Measurements from ENCODE around the gene RBBP8. TPM values are rescaled to one million over a fixed set of nuclear protein-coding genes. Genes with fewer than 3 reads are reported as not detected.
A peak's percentile ranks its signal among the peaks of the same experiment; 100 is the strongest.

RBBP8 gene
- total RNA-seq, 2 experiments from 2014 or later: 1.2 to 2.5 TPM

DNA sequence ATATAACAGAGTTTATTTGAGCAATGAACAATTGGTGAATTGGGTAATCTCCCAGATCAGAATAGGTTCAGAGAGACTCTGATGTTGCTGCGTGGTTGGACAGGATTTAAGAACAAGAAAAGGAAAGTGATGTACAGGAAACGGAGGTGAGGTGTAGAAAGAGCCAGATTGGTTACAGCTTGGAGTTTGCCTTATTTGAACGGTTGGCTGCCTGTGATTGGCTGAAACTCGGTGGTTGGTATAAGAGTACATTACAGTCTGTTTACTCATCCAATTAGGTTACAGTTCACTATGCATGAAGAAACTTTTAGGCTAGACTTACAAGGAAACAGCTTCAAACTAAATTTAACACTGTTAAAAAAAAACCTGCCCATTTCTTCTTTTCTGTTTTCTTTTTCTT lies 134.1 kb downstream of the RBBP8 start:
- peaks cover 51% of the 10 kb centered on the region for H3K4me1 ChIP-seq (ENCODE audit: insufficient read depth, low read length)

GRCh38 chr18:23068011-23068410 lies 134.9 kb downstream of the RBBP8 start:
- ChIA-PET CTCF (no interaction called here), POLR2A (no interaction called here)
- DNase-seq (no peak), ATAC-seq (ENCODE audit: poor library complexity) (no peak)
- TF ChIP-seq, protein P1, sequence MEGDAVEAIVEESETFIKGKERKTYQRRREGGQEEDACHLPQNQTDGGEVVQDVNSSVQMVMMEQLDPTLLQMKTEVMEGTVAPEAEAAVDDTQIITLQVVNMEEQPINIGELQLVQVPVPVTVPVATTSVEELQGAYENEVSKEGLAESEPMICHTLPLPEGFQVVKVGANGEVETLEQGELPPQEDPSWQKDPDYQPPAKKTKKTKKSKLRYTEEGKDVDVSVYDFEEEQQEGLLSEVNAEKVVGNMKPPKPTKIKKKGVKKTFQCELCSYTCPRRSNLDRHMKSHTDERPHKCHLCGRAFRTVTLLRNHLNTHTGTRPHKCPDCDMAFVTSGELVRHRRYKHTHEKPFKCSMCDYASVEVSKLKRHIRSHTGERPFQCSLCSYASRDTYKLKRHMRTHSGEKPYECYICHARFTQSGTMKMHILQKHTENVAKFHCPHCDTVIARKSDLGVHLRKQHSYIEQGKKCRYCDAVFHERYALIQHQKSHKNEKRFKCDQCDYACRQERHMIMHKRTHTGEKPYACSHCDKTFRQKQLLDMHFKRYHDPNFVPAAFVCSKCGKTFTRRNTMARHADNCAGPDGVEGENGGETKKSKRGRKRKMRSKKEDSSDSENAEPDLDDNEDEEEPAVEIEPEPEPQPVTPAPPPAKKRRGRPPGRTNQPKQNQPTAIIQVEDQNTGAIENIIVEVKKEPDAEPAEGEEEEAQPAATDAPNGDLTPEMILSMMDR (IDR thresholded peaks at IDR 0.05): no peak
- Mint-ChIP-seq H3K36me3 (ENCODE audit: low read depth) (no peaks in the 10 kb centered on the region), H3K4me3 (peak overlapping the region; percentile 42), H3K27ac (peak overlapping the region; percentile 79), H3K4me1 (ENCODE audit: low read depth) (peaks cover 65% of the 10 kb centered on the region), H3K9me3 (peaks cover 8% of the 10 kb centered on the region), H3K27me3 (no peaks in the 10 kb centered on the region)
- peaks cover 4 to 5% of the 10 kb centered on the region in 2 experiments for H3K9me3 ChIP-seq (ENCODE audit: control insufficient read depth in 1 of 2, insufficient read depth in 1 of 2, low read length in 2 of 2)
- no peaks in the 10 kb centered on the region for H3K27me3 ChIP-seq (ENCODE audit: control insufficient read depth in 1 of 2, insufficient read depth in 2 of 2, low read length in 2 of 2)
- H3K36me3 ChIP-seq (ENCODE audit: insufficient read depth, low read length): no peaks in the 10 kb centered on the region
- no peak overlapping the region for H3K27ac ChIP-seq (ENCODE audit: low read depth in 1 of 2, low read length in 2 of 2)
- intact Hi-C loops (cut with DNase I, micrococcal nuclease): loop anchor here (5.0 kb wide), 2 partner anchors 64 to 136 kb away; partner anchors contain the start of gene RBBP8 (in 1 of the 2)
- H3K4me1 ChIP-seq (ENCODE audit: insufficient read depth, low read length): peaks cover 59% of the 10 kb centered on the region
- H3K4me3 ChIP-seq (ENCODE audit: low read length): no peak overlapping the region

More for the DNA sequence above, 134.1 kb downstream of the RBBP8 start:
- intact Hi-C loops (cut with DNase I, micrococcal nuclease): loop anchor here (5.0 kb wide), 2 partner anchors 65 to 135 kb away; partner anchors contain the start of gene RBBP8 (in 1 of the 2)
- POLR2A ChIA-PET: no interaction called here
- ATAC-seq (ENCODE audit: poor library complexity): no peak
- Histone ChIP-seq H3K36me3 (ENCODE audit: insufficient read depth, low read length) (no peaks in the 10 kb centered on the region), H3K27ac (ENCODE audit: low read depth in 1 of 2, low read length in 2 of 2) (no peak overlapping the region), H3K9me3 (ENCODE audit: control insufficient read depth in 1 of 2, insufficient read depth in 1 of 2, low read length in 2 of 2) (peaks cover 4 to 5% of the 10 kb centered on the region in 2 experiments), H3K27me3 (ENCODE audit: control insufficient read depth in 1 of 2, insufficient read depth in 2 of 2, low read length in 2 of 2) (no peaks in the 10 kb centered on the region), H3K4me3 (ENCODE audit: low read length) (no peak overlapping the region)
- CTCF ChIA-PET: interaction anchor here (0.6 to 1.4 kb wide), 2 partner anchors 20 to 239 kb away, joined by 3 to 5 read pairs; no protein-coding TSS in a partner anchor
- TF ChIP-seq, protein P1 (IDR thresholded peaks at IDR 0.05): no peak
- Mint-ChIP-seq H3K27ac (no peak overlapping the region), H3K4me3 (peak overlapping the region; percentile 18), H3K27me3 (no peaks in the 10 kb centered on the region), H3K9me3 (peaks cover 8% of the 10 kb centered on the region), H3K36me3 (ENCODE audit: low read depth) (no peaks in the 10 kb centered on the region), H3K4me1 (ENCODE audit: low read depth) (peaks cover 57% of the 10 kb centered on the region)
- DNase-seq: no peak

DNA sequence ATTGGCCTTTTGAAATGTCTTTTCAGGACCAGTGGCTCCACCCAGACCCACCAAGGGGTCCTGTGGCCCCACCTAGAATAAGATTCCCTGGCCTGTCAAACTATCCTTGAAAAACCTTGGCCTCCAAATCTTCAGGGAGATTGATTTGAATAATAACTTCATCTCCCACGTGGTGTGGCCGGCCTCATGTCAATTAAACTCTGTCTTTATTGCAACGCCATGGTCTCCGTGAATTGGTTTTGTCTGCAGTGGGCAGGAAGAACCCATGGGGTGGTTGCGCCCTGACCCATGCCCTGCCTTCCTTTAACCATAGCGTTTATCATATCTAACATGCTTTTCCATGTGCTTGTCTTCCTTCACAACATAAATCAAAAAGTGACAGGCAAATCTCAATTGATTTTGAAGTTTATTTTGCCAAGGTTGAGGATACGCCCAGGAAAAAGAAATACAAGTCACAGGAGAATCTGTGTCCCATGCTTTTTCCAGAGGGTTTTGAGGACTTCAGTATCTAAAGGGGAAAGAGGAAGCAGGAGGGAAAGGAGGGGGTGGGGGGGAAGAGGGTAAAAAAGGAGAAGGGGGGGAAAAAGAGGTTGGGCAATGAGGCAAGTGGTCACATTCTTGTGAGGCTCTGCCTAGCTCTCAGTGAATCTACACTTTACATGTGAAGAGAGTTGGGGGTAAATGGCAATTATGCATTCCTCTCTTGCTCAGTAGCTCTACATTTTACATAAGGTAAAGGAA lies 135.6 kb downstream of the RBBP8 start:
- intact Hi-C loops (cut with DNase I, micrococcal nuclease): loop anchor here (5.0 kb wide), 2 partner anchors 64 to 136 kb away; partner anchors contain the start of gene RBBP8 (in 1 of the 2)
- H3K36me3 Mint-ChIP-seq (ENCODE audit: low read depth): no peaks in the 10 kb centered on the region
- H3K27ac Mint-ChIP-seq: peak overlapping the region; percentile 79
- Histone ChIP-seq H3K4me3 (ENCODE audit: low read length) (no peak overlapping the region), H3K36me3 (ENCODE audit: insufficient read depth, low read length) (no peaks in the 10 kb centered on the region), H3K27ac (ENCODE audit: low read depth in 1 of 2, low read length in 2 of 2) (no peak overlapping the region), H3K27me3 (ENCODE audit: control insufficient read depth in 1 of 2, insufficient read depth in 2 of 2, low read length in 2 of 2) (no peaks in the 10 kb centered on the region), H3K4me1 (ENCODE audit: insufficient read depth, low read length) (peaks cover 65% of the 10 kb centered on the region), H3K9me3 (ENCODE audit: control insufficient read depth in 1 of 2, insufficient read depth in 1 of 2, low read length in 2 of 2) (peaks cover 0 to 4% of the 10 kb centered on the region in 2 experiments)
- peaks cover 2% of the 10 kb centered on the region for H3K9me3 Mint-ChIP-seq
- DNase-seq (peak in 1 of 14 experiments; percentile 27), ATAC-seq (ENCODE audit: poor library complexity) (no peak)
- CTCF ChIA-PET: interaction anchor here (1.9 kb wide), 1 partner anchor 63 kb away, joined by 5 read pairs; no protein-coding TSS in a partner anchor
- H3K4me1 Mint-ChIP-seq (ENCODE audit: low read depth): peaks cover 71% of the 10 kb centered on the region
- H3K27me3 Mint-ChIP-seq: no peaks in the 10 kb centered on the region
- POLR2A ChIA-PET: interaction anchor here (0.6 kb wide), 1 partner anchor 238 kb away, joined by 7 read pairs; no protein-coding TSS in a partner anchor
- peak overlapping the region; percentile 16 for H3K4me3 Mint-ChIP-seq
- TF ChIP-seq, protein P1 (IDR thresholded peaks at IDR 0.05): no peak

Data from CD4-positive, alpha-beta T cell (primary cell).